Lung (tissue), 12 donors: Measurements from ENCODE around the gene EGF. TPM values are rescaled to one million over a fixed set of nuclear protein-coding genes. Genes with fewer than 3 reads are reported as not detected.

Experiments
- ATAC-seq: fragments of 200-7000 bp; cut with Tn5 transposase; one replicate; pipeline ENCODE4 v1.9.1; 2020; ENCODE audit warnings: moderate number of reproducible peaks; ENCODE audit not compliant: insufficient read depth, low FRiP score
- DNase-seq, 3 donors: peaks; one replicate each; pipeline ENCODE4 v3.0.0-alpha.2; 2013 to 2017
- H3K27ac ChIP-seq, 2 donors: one replicate each; pipeline ENCODE4 v1.5.1; 2013; ENCODE audit warnings: mild to moderate bottlenecking in 2 of 2, moderate library complexity in 2 of 2, control low read depth in 1 of 2, inconsistent platforms in 1 of 2, low read depth in 1 of 2, low read length in 1 of 2
- H3K27me3 ChIP-seq, 3 donors: one replicate each; pipeline ENCODE4 v1.5.1; 2013; ENCODE audit warnings: low read length in 2 of 3; ENCODE audit not compliant: control insufficient read depth in 3 of 3, insufficient read depth in 3 of 3
- H3K36me3 ChIP-seq, 4 donors: one replicate each; pipeline ENCODE4 v1.5.1; 2013; ENCODE audit warnings: low read length in 4 of 4, mild to moderate bottlenecking in 1 of 4, moderate library complexity in 1 of 4; ENCODE audit not compliant: control insufficient read depth in 4 of 4, insufficient read depth in 4 of 4
- H3K4me1 ChIP-seq, 5 donors: one replicate each; pipeline ENCODE4 v1.5.1; 2013; ENCODE audit warnings: low read length in 5 of 5, mild to moderate bottlenecking in 2 of 5, moderate library complexity in 1 of 5; ENCODE audit not compliant: control insufficient read depth in 5 of 5, insufficient read depth in 5 of 5
- H3K4me3 ChIP-seq: one replicate; pipeline ENCODE4 v1.5.1; 2013; ENCODE audit warnings: mild to moderate bottlenecking, control low read depth, moderate library complexity
- H3K9ac ChIP-seq, 2 donors: one replicate each; pipeline ENCODE4 v1.5.1; 2013; ENCODE audit warnings: low read length in 2 of 2, control low read depth in 1 of 2; ENCODE audit not compliant: insufficient read depth in 1 of 2
- H3K9me3 ChIP-seq, 4 donors: one replicate each; pipeline ENCODE4 v1.5.1; 2013; ENCODE audit warnings: low read length in 3 of 4, mild to moderate bottlenecking in 1 of 4, moderate library complexity in 1 of 4; ENCODE audit not compliant: control insufficient read depth in 4 of 4, insufficient read depth in 3 of 4
- CTCF ChIP-seq: IDR thresholded peaks from 2 replicates; pipeline ENCODE4 v1.5.1; 2012; ENCODE audit warnings: mild to moderate bottlenecking; ENCODE audit errors: control extremely low read depth, extremely low read depth
- WGBS, 2 donors: extraction: QIAGEN DNeasy Blood & Tissue Kit; methylation state at CpG; one replicate each; pipeline ENCODE4 v1.1.7; 2013; 5-methylcytosine and 5-hydroxymethylcytosine counted together
- polyA plus RNA-seq, 2 donors: library from polyadenylated mRNA; stranded (reverse); fragments of 200-250 nt; gene quantifications; one replicate each; pipeline ENCODE4 v1.2.1, GENCODE V29; 2013
- total RNA-seq, 2 donors: library from RNA; depleted of rRNA in 1 of 2; stranded (reverse); fragments of >200 nt in 1 of 2; gene quantifications; one replicate each; pipeline ENCODE4 v1.2.1, GENCODE V29; 2014 to 2021
- donor health status: control.
- donor health status: control.
- donor health status: Bipolar disorder and iron deficiency.
- donor health status: healthy.
- donor health status: DM: yes; HTN: yes; CAD: no.

The EGF gene
- total and polyA plus RNA-seq, 4 donors = 0.75 to 2.6 (median 1.5) TPM

DNA sequence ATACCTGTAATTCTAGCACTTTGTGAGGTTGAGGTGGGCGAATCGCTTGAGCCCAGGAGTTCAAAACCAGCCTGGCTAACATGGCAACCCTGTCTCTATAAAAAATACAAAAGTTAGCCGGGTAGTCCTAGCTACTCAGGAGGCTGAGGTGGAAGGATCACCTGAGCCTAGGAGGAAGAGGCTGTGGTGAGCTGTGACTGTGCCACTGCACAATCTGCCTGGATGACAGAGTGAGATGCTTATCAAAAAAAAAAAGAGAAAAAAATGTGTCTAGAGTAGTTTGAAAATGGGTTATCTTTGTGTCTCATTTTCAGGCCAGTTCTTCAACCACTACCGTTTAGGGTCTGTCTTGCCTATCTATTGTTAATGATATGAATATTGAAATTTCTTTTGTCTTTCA is 98.1 kb downstream of the EGF start:
- H3K4me3 ChIP-seq = no peak overlapping the region
- H3K27ac ChIP-seq = no peak overlapping the region
- H3K27me3 ChIP-seq = no peaks in the 10 kb centered on the region
- no peak for TF ChIP-seq CTCF
- WGBS, 2 donors = 92 to 93% methylated on average over 4 of the region's 4 CpGs
- no peak overlapping the region for H3K9ac ChIP-seq
- DNase-seq = no peak
- no peaks in the 10 kb centered on the region for H3K36me3 ChIP-seq
- no peak for ATAC-seq
- no peaks in the 10 kb centered on the region for H3K9me3 ChIP-seq
- H3K4me1 ChIP-seq = peaks cover 0 to 6% (median 0%) of the 10 kb centered on the region in 5 donors

- WGBS, 2 donors = 54 to 70% methylated on average over 1 of the region's 1 CpG
- DNase-seq = no peak
- Histone ChIP-seq H3K9ac (no peak overlapping the region), H3K4me3 (no peak overlapping the region), H3K27ac (no peak overlapping the region), H3K36me3 (no peaks in the 10 kb centered on the region), H3K4me1 (peaks cover 0 to 6% (median 0%) of the 10 kb centered on the region in 5 donors), H3K27me3 (no peaks in the 10 kb centered on the region), H3K9me3 (no peaks in the 10 kb centered on the region)
- TF ChIP-seq CTCF = no peak
- no peak for ATAC-seq
These were observed 100.2 kb downstream of the EGF start for GRCh38 chr4:110012917-110013316.

DNA sequence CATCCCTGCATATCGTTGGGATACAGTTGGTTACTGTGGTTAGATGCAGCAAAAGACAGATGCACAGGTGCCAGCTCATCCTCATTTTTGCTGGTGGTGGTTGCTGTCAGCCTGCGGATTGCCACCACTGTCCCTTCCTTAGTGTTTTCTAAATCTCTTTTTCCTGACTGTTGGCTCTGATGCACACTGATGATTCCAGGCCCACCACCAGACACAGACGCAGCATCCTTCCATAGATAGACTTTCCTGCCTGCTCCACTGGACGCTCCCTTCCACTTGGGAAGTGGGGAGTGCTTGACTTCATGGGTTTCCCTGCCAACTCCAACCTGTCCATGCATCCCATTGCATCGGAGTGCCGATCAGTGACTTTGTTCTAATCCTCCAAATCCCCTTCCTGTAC is 101.5 kb downstream of the EGF start:
- H3K36me3 ChIP-seq = no peaks in the 10 kb centered on the region
- DNase-seq (no peak), ATAC-seq (no peak)
- 94 to 96% methylated on average over 6 of the region's 6 CpGs for WGBS, 2 donors
- no peak overlapping the region for H3K9ac ChIP-seq
- H3K4me1 ChIP-seq = no peaks in the 10 kb centered on the region
- no peaks in the 10 kb centered on the region for H3K9me3 ChIP-seq
- no peaks in the 10 kb centered on the region for H3K27me3 ChIP-seq
- TF ChIP-seq CTCF = no peak
- no peak overlapping the region for H3K27ac ChIP-seq
- no peak overlapping the region for H3K4me3 ChIP-seq

- no peak for TF ChIP-seq CTCF
- Histone ChIP-seq H3K36me3 (no peaks in the 10 kb centered on the region), H3K9me3 (no peaks in the 10 kb centered on the region), H3K4me3 (no peak overlapping the region), H3K9ac (no peak overlapping the region), H3K4me1 (peaks cover 0 to 6% (median 0%) of the 10 kb centered on the region in 5 donors), H3K27me3 (no peaks in the 10 kb centered on the region), H3K27ac (no peak overlapping the region)
- WGBS, 2 donors = 84 to 91% methylated on average over 3 of the region's 3 CpGs
- DNase-seq = no peak
- ATAC-seq = no peak
These were observed 106.5 kb downstream of the EGF start for GRCh38 chr4:110019153-110019552.
